DOHH2 (cell line): ENCODE data around the gene NAA20.

Experiments used
- H3F3A ChIP-seq: fragments of 200-600 bp; sonication (generic), shearing (Covaris generic); 2 replicates; pipeline ENCODE4 v1.6.0; 2016; ENCODE audit warnings: antibody characterized with exemption, mild to moderate bottlenecking; ENCODE audit not compliant: control insufficient read depth, insufficient read depth
- H3K27ac ChIP-seq: fragments of 200-600 bp; sonication (generic); 2 replicates; pipeline ENCODE4 v1.5.1; 2014; ENCODE audit warnings: low read depth, mild to moderate bottlenecking, low read length, moderate library complexity
- H3K27me3 ChIP-seq: fragments of 200-600 bp; sonication (generic); 2 replicates; pipeline ENCODE4 v1.6.1; 2014; ENCODE audit warnings: mild to moderate bottlenecking, low read length, mixed read lengths; ENCODE audit not compliant: control insufficient read depth
- H3K36me3 ChIP-seq: fragments of 200-600 bp; sonication (generic); 2 replicates; pipeline ENCODE4 v1.6.1; 2014; ENCODE audit warnings: mild to moderate bottlenecking, low read length, moderate library complexity, mixed read lengths; ENCODE audit not compliant: control insufficient read depth
- H3K4me1 ChIP-seq: fragments of 200-600 bp; sonication (generic); 2 replicates; pipeline ENCODE4 v1.6.1; 2014; ENCODE audit warnings: mild to moderate bottlenecking, low read length, mixed read lengths; ENCODE audit not compliant: control insufficient read depth
- H3K4me2 ChIP-seq: fragments of 200-600 bp; sonication (generic); 2 replicates; pipeline ENCODE4 v1.6.0; 2014; ENCODE audit warnings: mild to moderate bottlenecking, low read length, moderate library complexity
- H3K4me3 ChIP-seq: fragments of 200-600 bp; sonication (generic); 2 replicates; pipeline ENCODE4 v1.5.1; 2014; ENCODE audit warnings: mild to moderate bottlenecking, low read length, mixed read lengths
- H3K79me2 ChIP-seq: fragments of 200-600 bp; sonication (generic); 2 replicates; pipeline ENCODE4 v1.6.1; 2014; ENCODE audit warnings: mild to moderate bottlenecking, low read length, mixed read lengths; ENCODE audit not compliant: control insufficient read depth
- H3K9me2 ChIP-seq: fragments of 200-600 bp; sonication (generic); replicated peaks from 2 replicates; pipeline ENCODE4 v1.6.1; 2014; ENCODE audit warnings: mild to moderate bottlenecking, low read length, mixed read lengths; ENCODE audit not compliant: control insufficient read depth
- H3K9me3 ChIP-seq: fragments of 200-600 bp; sonication (generic); 2 replicates; pipeline ENCODE4 v1.6.1; 2014; ENCODE audit warnings: antibody characterized with exemption, low read length, mixed read lengths; ENCODE audit not compliant: control insufficient read depth, insufficient read depth
- H4K20me1 ChIP-seq: fragments of 200-600 bp; sonication (generic); 2 replicates; pipeline ENCODE4 v1.6.0; 2014; ENCODE audit warnings: low read depth, mild to moderate bottlenecking, antibody characterized with exemption, low read length, moderate library complexity; ENCODE audit not compliant: control insufficient read depth, insufficient read depth
- CTCF ChIP-seq: fragments of 200-600 bp; sonication (generic); IDR thresholded peaks from one replicate; pipeline ENCODE4 v1.5.1; 2014; ENCODE audit warnings: antibody characterized with exemption, mild to moderate bottlenecking, low read depth, low read length; ENCODE audit not compliant: poor library complexity, severe bottlenecking
- EZH2phosphoT487 ChIP-seq: fragments of 200-600 bp; sonication (generic); IDR thresholded peaks from 2 replicates; pipeline ENCODE4 v1.6.1; 2017; ENCODE audit warnings: borderline replicate concordance, mild to moderate bottlenecking, antibody characterized with exemption, low read length, moderate library complexity, mixed read lengths

The NAA20 gene

GRCh38 chr20:19970256-19970765 is 46.9 kb upstream of the NAA20 start:
- TF ChIP-seq EZH2phosphoT487: no peak
- no peak for TF ChIP-seq CTCF
- no peaks in the 10 kb centered on the region for H4K20me1 ChIP-seq
- no peaks in the 10 kb centered on the region for H3K79me2 ChIP-seq
- H3K9me2 ChIP-seq: no peaks in the 10 kb centered on the region
- no peaks in the 10 kb centered on the region for H3K9me3 ChIP-seq
- no peak overlapping the region for H3K27ac ChIP-seq
- H3K4me1 ChIP-seq: no peaks in the 10 kb centered on the region
- H3K27me3 ChIP-seq: peaks cover 3% of the 10 kb centered on the region; the same call in 1 of the 2 replicates
- H3K4me3 ChIP-seq: no peak overlapping the region
- no peak overlapping the region for H3K4me2 ChIP-seq
- H3K36me3 ChIP-seq: no peaks in the 10 kb centered on the region
- no peaks in the 10 kb centered on the region for H3F3A ChIP-seq

DNA sequence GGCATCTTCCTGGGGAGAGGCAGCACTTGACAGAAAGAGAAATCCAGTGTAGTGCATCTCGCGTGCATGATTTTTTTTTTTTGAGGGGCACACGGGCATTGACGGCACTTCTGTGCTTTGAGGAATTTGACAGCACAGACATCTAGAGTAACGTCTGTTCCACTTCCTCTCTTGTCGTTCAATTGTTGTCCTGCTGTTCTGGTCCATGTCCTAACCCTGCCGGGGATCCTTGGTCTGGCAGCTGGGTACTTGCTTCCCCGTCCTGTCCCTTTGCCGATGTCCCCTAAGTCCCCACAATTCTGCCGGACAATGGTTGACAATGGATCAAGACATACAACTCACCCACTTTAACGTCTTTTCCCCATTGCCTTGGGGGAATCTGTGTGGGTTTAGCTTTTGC is 46.0 kb upstream of the NAA20 start:
- TF ChIP-seq EZH2phosphoT487 (no peak), CTCF (no peak)
- Histone ChIP-seq H3K36me3 (no peaks in the 10 kb centered on the region), H3K4me3 (no peak overlapping the region), H3K4me1 (no peaks in the 10 kb centered on the region), H3F3A (no peaks in the 10 kb centered on the region), H3K27ac (no peak overlapping the region), H3K4me2 (no peak overlapping the region), H3K9me2 (no peaks in the 10 kb centered on the region), H3K27me3 (peaks cover 3% of the 10 kb centered on the region; the same call in 1 of the 2 replicates), H4K20me1 (no peaks in the 10 kb centered on the region), H3K79me2 (no peaks in the 10 kb centered on the region), H3K9me3 (no peaks in the 10 kb centered on the region)

GRCh38 chr20:19973961-19974629 is 43.1 kb upstream of the NAA20 start:
- Histone ChIP-seq H3K9me3 (no peaks in the 10 kb centered on the region), H4K20me1 (no peaks in the 10 kb centered on the region), H3K4me1 (no peaks in the 10 kb centered on the region), H3K79me2 (no peaks in the 10 kb centered on the region), H3K36me3 (no peaks in the 10 kb centered on the region), H3K4me2 (no peak overlapping the region), H3K4me3 (no peak overlapping the region), H3K9me2 (no peaks in the 10 kb centered on the region), H3K27me3 (peaks cover 3% of the 10 kb centered on the region; the same call in 1 of the 2 replicates), H3F3A (no peaks in the 10 kb centered on the region), H3K27ac (no peak overlapping the region)
- no peak for TF ChIP-seq CTCF
- TF ChIP-seq EZH2phosphoT487: no peak
